ENCODE results near the gene SPATA4. TPM values are rescaled to one million over a fixed set of nuclear protein-coding genes. Genes with fewer than 3 reads are reported as not detected.
A peak's percentile ranks its signal among the peaks of the same experiment; 100 is the strongest.

SPATA4 gene
- total and polyA plus RNA-seq, 2 donors (not counting 3 experiments of a cell fraction or from before 2014, with no cell fraction given) = not detected

GRCh38 chr4:176238826-176239225, 43.4 kb upstream of the SPATA4 start:
- ChIA-PET POLR2A (no interaction called here), CTCF (interaction anchor here (2.0 kb wide), 1 partner anchor 38 kb away, joined by 9 read pairs; no protein-coding TSS in a partner anchor)
- intact Hi-C loops (cut with micrococcal nuclease) (no loop called here), dilution Hi-C loops (cut with MboI; ENCODE audit: extremely low pct_ligation_motif_present, low sequenced_read_pairs) (no loop called here)
- Histone ChIP-seq H3K9ac (replicated peaks; ENCODE audit: extremely low read depth, insufficient read depth, low read length) (no peak overlapping the region), H3K27ac (ENCODE audit: insufficient read depth, low read depth, low read length) (no peak overlapping the region), H2AFZ (ENCODE audit: low read depth, low read length) (no peak overlapping the region), H3K4me1 (ENCODE audit: control insufficient read depth, extremely low read depth, insufficient read depth, low read length) (no peaks in the 10 kb centered on the region), H3K4me2 (ENCODE audit: insufficient read depth, low read length) (no peak overlapping the region), H3K79me2 (ENCODE audit: control insufficient read depth, insufficient read depth, low read length) (no peaks in the 10 kb centered on the region), H3K9me1 (replicated peaks; ENCODE audit: control insufficient read depth, extremely low read depth, insufficient read depth, low read length) (no peaks in the 10 kb centered on the region), H3K27me3 (ENCODE audit: control insufficient read depth in 2 of 2, insufficient read depth in 2 of 2, low read length in 2 of 2) (peaks cover 0 to 1% of the 10 kb centered on the region in 2 experiments), H3K9me3 (replicated peaks; ENCODE audit: control insufficient read depth, insufficient read depth, low read length) (no peaks in the 10 kb centered on the region), H3K4me3 (replicated peaks in 1 of 3; ENCODE audit: insufficient read depth in 1 of 3, low read depth in 1 of 3, low read length in 3 of 3) (no peak overlapping the region), H4K20me1 (replicated peaks; ENCODE audit: control insufficient read depth, extremely low read depth, insufficient read depth, low read length) (no peaks in the 10 kb centered on the region), H3K36me3 (ENCODE audit: control insufficient read depth in 2 of 2, extremely low read depth in 1 of 2, insufficient read depth in 2 of 2, low read length in 2 of 2) (no peaks in the 10 kb centered on the region)
- TF ChIP-seq GATA2 (IDR thresholded peaks at IDR 0.05; ENCODE audit: insufficient read depth, insufficient read length, low read depth, low read length) (no peak), CTCF (IDR thresholded peaks at IDR 0.05; ENCODE audit: extremely low read depth in 1 of 2, insufficient read depth in 1 of 2, low read depth in 1 of 2, low read length in 2 of 2) (no peak), MAX (IDR thresholded peaks at IDR 0.05; ENCODE audit: insufficient read depth, insufficient read length) (no peak), POLR2A (IDR thresholded peaks at IDR 0.05; ENCODE audit: low read depth, low read length) (no peak), POLR2AphosphoS5 (IDR thresholded peaks at IDR 0.05; ENCODE audit: insufficient read depth, low read depth, low read length) (no peak), FOS (IDR thresholded peaks at IDR 0.05; ENCODE audit: borderline replicate concordance, insufficient read depth, low read length) (no peak), EZH2 (IDR thresholded peaks at IDR 0.05; ENCODE audit: borderline replicate concordance, low read depth, low read length, severe bottlenecking) (no peak), JUN (IDR thresholded peaks at IDR 0.05; ENCODE audit: borderline replicate concordance, insufficient read depth, insufficient read length, low read depth) (no peak), MYC (IDR thresholded peaks at IDR 0.05; ENCODE audit: low read depth, low read length) (no peak)
- TSS peak; percentile 91 for BruUV-seq (replicated peaks)
- FAIRE-seq (no peak), DNase-seq (ENCODE audit: low read depth, low spot score) (peak; percentile 37)

Measured in endothelial cell of umbilical vein (primary cell).